ENCODE measurements around the gene ADTRP.

DNA sequence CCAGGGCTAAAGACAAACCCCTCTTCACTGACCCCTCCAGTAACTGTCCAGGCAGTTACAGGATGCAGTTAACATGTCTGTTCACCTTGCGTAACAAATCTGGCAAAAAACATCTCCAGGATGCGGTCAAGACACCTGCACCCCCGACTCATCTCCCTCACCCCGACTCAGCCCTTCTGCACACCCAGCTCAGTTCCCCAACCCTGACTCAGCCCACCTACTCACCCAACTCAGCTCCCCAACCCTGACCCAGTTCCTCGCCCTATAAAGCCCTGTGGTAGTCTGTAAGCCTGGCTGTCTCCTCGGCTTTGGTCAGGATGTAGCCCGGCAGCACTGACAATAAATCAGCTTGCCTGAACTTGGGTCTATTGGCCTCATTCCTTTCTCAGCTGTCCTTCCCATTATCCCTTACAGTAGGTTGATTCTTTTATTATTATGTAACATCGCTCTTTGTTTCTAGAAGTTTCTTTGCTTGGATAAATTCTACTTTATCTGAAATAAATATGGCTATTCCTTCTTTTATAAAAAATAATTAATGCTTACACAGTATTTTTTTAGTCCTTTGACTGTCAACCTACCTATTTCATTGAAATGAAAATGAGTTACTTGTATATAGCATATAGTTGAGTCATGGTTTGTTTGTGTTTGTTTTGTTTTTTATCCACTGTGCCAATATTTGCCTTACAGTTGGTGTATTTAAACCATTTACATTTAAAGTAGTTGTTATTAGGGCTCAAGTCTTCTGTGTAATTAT lies 12.9 kb upstream of the ADTRP start:
- no peak for TF ChIP-seq EZH2 (IDR thresholded peaks at IDR 0.05; ENCODE audit: insufficient read depth, poor library complexity, severe bottlenecking)
- TF ChIP-seq EZH2phosphoT487 (IDR thresholded peaks at IDR 0.05; ENCODE audit: insufficient read depth, low read depth), result no peak
